Measurements from ENCODE around the gene SUGT1.
"Not testable (repeated sequence)": the region's sequence is repeated elsewhere in the genome, so short reads cannot be mapped to it uniquely, and the experiment has no call there.

The SUGT1 gene

DNA sequence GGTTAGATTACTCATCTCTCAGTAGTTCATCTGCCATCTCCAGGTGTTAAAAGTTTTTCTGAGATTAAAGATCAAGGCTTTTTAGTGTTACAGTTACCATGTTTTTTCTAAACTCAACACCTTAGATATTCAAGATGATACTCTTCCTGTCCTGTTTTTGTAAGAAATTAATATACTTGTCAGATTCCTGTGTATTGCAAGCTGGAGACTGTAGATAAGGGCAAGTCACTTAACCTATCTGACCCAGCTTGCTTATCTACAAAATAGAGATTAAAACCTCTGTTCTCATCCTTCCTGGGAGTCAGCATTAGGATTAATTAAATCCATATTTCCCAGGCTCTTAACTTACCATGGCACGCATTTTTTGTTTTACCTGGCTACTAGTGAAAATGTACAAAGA, 25.2 kb downstream of the SUGT1 start:
- H3K79me2 ChIP-seq (ENCODE audit: control insufficient read depth, insufficient read depth, low read length, poor library complexity) = no peaks in the 10 kb centered on the region
- H3K4ac ChIP-seq (ENCODE audit: low read depth, low read length) = no peak overlapping the region
- H2BK120ac ChIP-seq (ENCODE audit: insufficient read depth, low read length, poor library complexity) = no peak overlapping the region
- H3K23ac ChIP-seq (ENCODE audit: low read length) = no peak overlapping the region
- no peak overlapping the region for H2BK12ac ChIP-seq (ENCODE audit: low read length)
- no peak for DNase-seq
- H3K18ac ChIP-seq (ENCODE audit: low read length) = no peak overlapping the region
- H3K4me1 ChIP-seq (ENCODE audit: control insufficient read depth in 1 of 2, insufficient read depth in 2 of 2, low read length in 2 of 2) = no peaks in the 10 kb centered on the region
- H2BK5ac ChIP-seq (ENCODE audit: low read depth, low read length, poor library complexity) = no peak overlapping the region
- peaks cover 8 to 17% of the 10 kb centered on the region in 2 experiments for H3K36me3 ChIP-seq (ENCODE audit: control insufficient read depth in 1 of 2, insufficient read depth in 2 of 2, low read length in 2 of 2)
- H3K79me1 ChIP-seq (ENCODE audit: low read length) = no peaks in the 10 kb centered on the region
- no peak overlapping the region for H2AFZ ChIP-seq (ENCODE audit: insufficient read depth, low read length, poor library complexity)
- H3K14ac ChIP-seq (ENCODE audit: low read length) = no peak overlapping the region
- no peaks in the 10 kb centered on the region for H3K9me3 ChIP-seq (ENCODE audit: insufficient read depth, low read depth, low read length)
- H4K12ac ChIP-seq (ENCODE audit: low read depth, low read length) = no peak overlapping the region
- H2AK5ac ChIP-seq (ENCODE audit: low read length) = no peak overlapping the region
- H3K9ac ChIP-seq (ENCODE audit: low read length) = no peak overlapping the region
- H4K8ac ChIP-seq (ENCODE audit: low read depth, low read length) = no peak overlapping the region
- H3K4me3 ChIP-seq (ENCODE audit: low read depth, low read length) = no peak overlapping the region
- WGBS (ENCODE audit: extremely low coverage, insufficient coverage, insufficient read length) = no CpG with 5 or more reads among the region's 1 CpG
- no peaks in the 10 kb centered on the region for H3K27me3 ChIP-seq (ENCODE audit: insufficient read depth, low read length)
- no peak overlapping the region for H3K4me2 ChIP-seq (ENCODE audit: low read length)
- no peak overlapping the region for H4K91ac ChIP-seq (ENCODE audit: low read depth, low read length)
- H3K27ac ChIP-seq (ENCODE audit: low read depth, low read length) = no peak overlapping the region

DNA sequence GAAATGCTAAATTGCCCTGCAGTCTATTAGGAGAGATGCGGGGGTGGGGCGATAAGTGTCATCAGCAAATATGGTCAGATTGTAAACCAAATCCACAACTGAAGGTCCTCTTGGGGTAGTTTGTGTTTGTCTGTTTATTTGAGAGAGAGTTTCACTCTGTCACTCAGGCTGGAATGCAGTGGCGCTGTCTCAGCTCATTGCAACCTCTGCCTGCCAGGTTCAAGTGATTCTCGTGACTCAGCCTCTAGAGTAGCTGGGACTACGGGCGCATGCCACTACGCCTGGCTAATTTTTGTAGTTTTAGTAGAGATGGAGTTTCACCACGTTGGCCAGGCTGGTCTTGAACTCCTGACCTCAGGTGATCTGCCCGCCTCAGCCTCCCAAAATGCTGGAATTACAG, 33.2 kb downstream of the SUGT1 start:
- not testable (repeated sequence) for H4K8ac ChIP-seq (ENCODE audit: low read depth, low read length); H2AK5ac ChIP-seq (ENCODE audit: low read length); H3K4me2 ChIP-seq (ENCODE audit: low read length); H2BK5ac ChIP-seq (ENCODE audit: low read depth, low read length, poor library complexity); H2BK120ac ChIP-seq (ENCODE audit: insufficient read depth, low read length, poor library complexity); H3K27me3 ChIP-seq (ENCODE audit: insufficient read depth, low read length); H3K23ac ChIP-seq (ENCODE audit: low read length); H3K27ac ChIP-seq (ENCODE audit: low read depth, low read length); H3K4ac ChIP-seq (ENCODE audit: low read depth, low read length); H3K79me2 ChIP-seq (ENCODE audit: control insufficient read depth, insufficient read depth, low read length, poor library complexity); H3K79me1 ChIP-seq (ENCODE audit: low read length); H3K9me3 ChIP-seq (ENCODE audit: insufficient read depth, low read depth, low read length); H3K4me1 ChIP-seq (ENCODE audit: control insufficient read depth in 1 of 2, insufficient read depth in 2 of 2, low read length in 2 of 2); H3K14ac ChIP-seq (ENCODE audit: low read length); H2BK12ac ChIP-seq (ENCODE audit: low read length); H4K12ac ChIP-seq (ENCODE audit: low read depth, low read length); H2AFZ ChIP-seq (ENCODE audit: insufficient read depth, low read length, poor library complexity); H4K91ac ChIP-seq (ENCODE audit: low read depth, low read length); H3K9ac ChIP-seq (ENCODE audit: low read length); H3K18ac ChIP-seq (ENCODE audit: low read length); H3K4me3 ChIP-seq (ENCODE audit: low read depth, low read length)
- WGBS (ENCODE audit: extremely low coverage, insufficient coverage, insufficient read length) = no CpG with 5 or more reads among the region's 9 CpGs
- peaks cover 5 to 13% of the 10 kb centered on the region in 2 experiments for H3K36me3 ChIP-seq (ENCODE audit: control insufficient read depth in 1 of 2, insufficient read depth in 2 of 2, low read length in 2 of 2)
- peak; percentile 71 to 77 for DNase-seq

DNA sequence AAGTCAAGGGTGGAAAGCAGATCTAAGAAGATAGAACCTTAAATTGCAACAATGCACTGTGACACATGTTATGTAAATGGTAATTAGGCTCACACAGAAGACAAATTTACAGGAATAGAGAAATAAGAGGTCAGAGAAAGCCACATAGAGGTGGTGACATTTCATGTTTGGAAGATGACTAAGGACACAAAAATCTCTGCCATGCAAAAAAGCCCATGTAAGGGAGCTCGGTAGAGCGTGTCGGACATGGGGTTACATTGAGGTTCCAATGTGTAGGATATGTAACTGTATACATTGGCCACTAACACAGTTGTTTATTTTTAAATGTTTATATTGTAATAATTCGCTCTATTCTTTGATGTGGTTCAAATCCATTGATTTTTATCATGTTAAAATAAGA, 33.7 kb downstream of the SUGT1 start:
- Histone ChIP-seq H3K79me1 (ENCODE audit: low read length) (no peaks in the 10 kb centered on the region), H2BK120ac (ENCODE audit: insufficient read depth, low read length, poor library complexity) (no peak overlapping the region), H3K4me3 (ENCODE audit: low read depth, low read length) (no peak overlapping the region), H3K9me3 (ENCODE audit: insufficient read depth, low read depth, low read length) (no peaks in the 10 kb centered on the region), H3K27ac (ENCODE audit: low read depth, low read length) (no peak overlapping the region), H3K79me2 (ENCODE audit: control insufficient read depth, insufficient read depth, low read length, poor library complexity) (no peaks in the 10 kb centered on the region), H3K4me1 (ENCODE audit: control insufficient read depth in 1 of 2, insufficient read depth in 2 of 2, low read length in 2 of 2) (peaks cover 0 to 3% of the 10 kb centered on the region in 2 experiments), H3K23ac (ENCODE audit: low read length) (no peak overlapping the region), H2AFZ (ENCODE audit: insufficient read depth, low read length, poor library complexity) (no peak overlapping the region), H4K8ac (ENCODE audit: low read depth, low read length) (no peak overlapping the region), H3K36me3 (ENCODE audit: control insufficient read depth in 1 of 2, insufficient read depth in 2 of 2, low read length in 2 of 2) (peaks cover 6 to 10% of the 10 kb centered on the region in 2 experiments), H3K27me3 (ENCODE audit: insufficient read depth, low read length) (no peaks in the 10 kb centered on the region), H3K4me2 (ENCODE audit: low read length) (no peak overlapping the region), H2BK12ac (ENCODE audit: low read length) (no peak overlapping the region), H2BK5ac (ENCODE audit: low read depth, low read length, poor library complexity) (no peak overlapping the region), H4K12ac (ENCODE audit: low read depth, low read length) (no peak overlapping the region), H3K4ac (ENCODE audit: low read depth, low read length) (no peak overlapping the region), H3K9ac (ENCODE audit: low read length) (no peak overlapping the region), H3K18ac (ENCODE audit: low read length) (no peak overlapping the region), H3K14ac (ENCODE audit: low read length) (no peak overlapping the region), H2AK5ac (ENCODE audit: low read length) (no peak overlapping the region), H4K91ac (ENCODE audit: low read depth, low read length) (no peak overlapping the region)
- peak in 1 of 2 donors; percentile 25 for DNase-seq
- no CpG with 5 or more reads among the region's 4 CpGs for WGBS (ENCODE audit: extremely low coverage, insufficient coverage, insufficient read length)

DNA sequence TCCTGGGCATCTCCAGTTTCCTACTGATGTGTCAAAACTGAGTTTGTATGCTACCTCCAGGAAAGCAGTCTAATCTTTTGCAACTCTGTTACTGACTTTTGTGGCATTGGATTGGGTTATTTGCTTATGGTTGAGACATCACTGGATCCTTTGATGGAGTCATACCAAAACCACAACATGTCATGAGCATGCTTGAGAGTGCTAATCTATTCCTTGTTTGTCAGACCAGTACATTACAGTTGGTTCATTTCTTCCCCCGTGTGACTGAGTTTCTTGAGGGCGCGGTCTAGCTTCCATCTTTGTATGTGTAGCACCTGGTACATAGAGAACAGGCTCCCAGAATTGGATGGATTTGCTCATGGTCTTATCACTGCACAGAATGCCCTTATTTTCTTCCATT, 43.2 kb downstream of the SUGT1 start:
- no peak overlapping the region for H3K4ac ChIP-seq (ENCODE audit: low read depth, low read length)
- H3K36me3 ChIP-seq (ENCODE audit: control insufficient read depth in 1 of 2, insufficient read depth in 2 of 2, low read length in 2 of 2) = peaks cover 0 to 4% of the 10 kb centered on the region in 2 experiments
- no peaks in the 10 kb centered on the region for H3K4me1 ChIP-seq (ENCODE audit: control insufficient read depth in 1 of 2, insufficient read depth in 2 of 2, low read length in 2 of 2)
- no CpG with 5 or more reads among the region's 3 CpGs for WGBS (ENCODE audit: extremely low coverage, insufficient coverage, insufficient read length)
- H3K79me1 ChIP-seq (ENCODE audit: low read length) = no peaks in the 10 kb centered on the region
- no peak overlapping the region for H3K27ac ChIP-seq (ENCODE audit: low read depth, low read length)
- no peaks in the 10 kb centered on the region for H3K9me3 ChIP-seq (ENCODE audit: insufficient read depth, low read depth, low read length)
- DNase-seq = no peak
- no peak overlapping the region for H3K23ac ChIP-seq (ENCODE audit: low read length)
- no peak overlapping the region for H3K18ac ChIP-seq (ENCODE audit: low read length)
- H2BK12ac ChIP-seq (ENCODE audit: low read length) = no peak overlapping the region
- no peak overlapping the region for H3K4me2 ChIP-seq (ENCODE audit: low read length)
- H3K79me2 ChIP-seq (ENCODE audit: control insufficient read depth, insufficient read depth, low read length, poor library complexity) = no peaks in the 10 kb centered on the region
- H3K4me3 ChIP-seq (ENCODE audit: low read depth, low read length) = no peak overlapping the region
- no peak overlapping the region for H3K9ac ChIP-seq (ENCODE audit: low read length)
- H4K91ac ChIP-seq (ENCODE audit: low read depth, low read length) = no peak overlapping the region
- no peak overlapping the region for H2BK5ac ChIP-seq (ENCODE audit: low read depth, low read length, poor library complexity)
- H2AK5ac ChIP-seq (ENCODE audit: low read length) = no peak overlapping the region
- H4K12ac ChIP-seq (ENCODE audit: low read depth, low read length) = no peak overlapping the region
- H3K14ac ChIP-seq (ENCODE audit: low read length) = no peak overlapping the region
- H2BK120ac ChIP-seq (ENCODE audit: insufficient read depth, low read length, poor library complexity) = no peak overlapping the region
- no peak overlapping the region for H4K8ac ChIP-seq (ENCODE audit: low read depth, low read length)
- no peaks in the 10 kb centered on the region for H3K27me3 ChIP-seq (ENCODE audit: insufficient read depth, low read length)
- H2AFZ ChIP-seq (ENCODE audit: insufficient read depth, low read length, poor library complexity) = no peak overlapping the region

Measured in trophoblast cell (in vitro differentiated cells and primary cell).